ENCODE results near the gene C16orf54. TPM values are rescaled to one million over a fixed set of nuclear protein-coding genes. Genes with fewer than 3 reads are reported as not detected.
A peak's percentile ranks its signal among the peaks of the same experiment; 100 is the strongest.
"Not testable (repeated sequence)": the region's sequence is repeated elsewhere in the genome, so short reads cannot be mapped to it uniquely, and the experiment has no call there.

C16orf54 gene
- total RNA-seq, 4 donors from 2014 or later = 2.2 to 9.9 (median 3.6) TPM

GRCh38 chr16:29790183-29790948 lies 44.6 kb upstream of the C16orf54 start, which contains the start of gene KIF22:
Gene KIF22 (plus strand): TSS chr16:29790751. CDS start chr16:29790760, 9 bp downstream.
- peak; percentile 99 to 100 (median 100) for DNase-seq
- Histone ChIP-seq H3K36me3 (no peaks in the 10 kb centered on the region), H3K27ac (peak within 1 kb of the TSS; percentile 73 to 88 (median 82)), H3K4me1 (peaks cover 0 to 23% (median 6%) of the 10 kb centered on the region in 4 donors), H3K27me3 (no peaks in the 10 kb centered on the region), H3K4me3 (peak within 1 kb of the TSS; percentile 78 to 93 (median 81)), H3K9me3 (no peaks in the 10 kb centered on the region)
- TF ChIP-seq CTCF (IDR thresholded peaks at IDR 0.05) = peak; percentile 79 to 90 (median 84)
- peak; percentile 42 to 52 for TF ChIP-seq POLR2A (IDR thresholded peaks at IDR 0.05)

- no peak for DNase-seq
- peak overlapping the region; percentile 70 to 88 (median 82) for H3K27ac ChIP-seq
- no peaks in the 10 kb centered on the region for H3K36me3 ChIP-seq
These were observed 44.0 kb upstream of the C16orf54 start for GRCh38 chr16:29789775-29790182.

GRCh38 chr16:29787155-29787554 lies 41.4 kb upstream of the C16orf54 start:
- not testable (repeated sequence) for H3K9me3 ChIP-seq, DNase-seq, H3K27me3 ChIP-seq, H3K27ac ChIP-seq, H3K36me3 ChIP-seq, H3K4me3 ChIP-seq
- peaks cover 0 to 14% (median 7%) of the 10 kb centered on the region in 4 donors for H3K4me1 ChIP-seq

More at GRCh38 chr16:29789775-29790182, 44.0 kb upstream of the C16orf54 start:
- Histone ChIP-seq H3K4me1 (peaks cover 0 to 23% (median 7%) of the 10 kb centered on the region in 4 donors), H3K9me3 (no peaks in the 10 kb centered on the region), H3K27me3 (no peaks in the 10 kb centered on the region), H3K4me3 (peak overlapping the region; percentile 37 to 93 (median 81))
- TF ChIP-seq CTCF (IDR thresholded peaks at IDR 0.05) (no peak), POLR2A (IDR thresholded peaks at IDR 0.05) (no peak)

- Histone ChIP-seq H3K9me3 (no peaks in the 10 kb centered on the region), H3K27ac (peak overlapping the region in 1 of 4 donors; percentile 28), H3K4me1 (peaks cover 0 to 5% (median 2%) of the 10 kb centered on the region in 4 donors), H3K4me3 (peak overlapping the region; percentile 0 to 18 (median 6)), H3K27me3 (no peaks in the 10 kb centered on the region), H3K36me3 (no peaks in the 10 kb centered on the region)
- TF ChIP-seq CTCF (IDR thresholded peaks at IDR 0.05) (peak; percentile 60 to 84 (median 70)), POLR2A (IDR thresholded peaks at IDR 0.05) (no peak)
- peak; percentile 65 to 85 (median 76) for DNase-seq
These were observed 39.2 kb upstream of the C16orf54 start for GRCh38 chr16:29784901-29785500.

- no peak for DNase-seq
- Histone ChIP-seq H3K9me3 (no peaks in the 10 kb centered on the region), H3K4me3 (no peak overlapping the region), H3K36me3 (peaks cover 0 to 5% (median 0%) of the 10 kb centered on the region in 3 donors), H3K27ac (no peak overlapping the region), H3K27me3 (no peaks in the 10 kb centered on the region), H3K4me1 (peaks cover 0 to 5% (median 0%) of the 10 kb centered on the region in 4 donors)
- TF ChIP-seq POLR2A (IDR thresholded peaks at IDR 0.05) = no peak
- no peak for TF ChIP-seq CTCF (IDR thresholded peaks at IDR 0.05)
These were observed 38.4 kb upstream of the C16orf54 start for GRCh38 chr16:29784157-29784556.

- not testable (repeated sequence) for DNase-seq, H3K4me3 ChIP-seq, H3K9me3 ChIP-seq
These were observed 37.5 kb upstream of the C16orf54 start for GRCh38 chr16:29783094-29783953.

More at GRCh38 chr16:29783094-29783953, 37.5 kb upstream of the C16orf54 start:
- H3K4me1 ChIP-seq, H3K27me3 ChIP-seq, H3K36me3 ChIP-seq, H3K27ac ChIP-seq: not testable (repeated sequence)
